Transverse colon (tissue), 4 donors: ENCODE data around the gene FAM81B.

Experiments
- EP300 ChIP-seq: sonication (generic); formaldehyde crosslinking; IDR thresholded peaks from one replicate; pipeline ENCODE4 v1.6.1; 2017; ENCODE audit warnings: antibody characterized with exemption, low read depth
- POLR2A ChIP-seq: fragments of 450-650 bp; IDR thresholded peaks from one replicate; pipeline ENCODE4 v1.6.1; 2016; ENCODE audit warnings: antibody characterized with exemption, mild to moderate bottlenecking, moderate library complexity
- POLR2AphosphoS5 ChIP-seq, 3 donors: sonication (generic); formaldehyde crosslinking; IDR thresholded peaks; one replicate each; pipeline ENCODE4 v1.6.1; 2016; ENCODE audit warnings: antibody characterized with exemption in 3 of 3
- TF ChIP-seq, protein P1 (sequence below), 5 experiments: fragments of 200-600 bp in 3 of 5; fragments of 450-650 bp in 2 of 5; sonication (generic) in 3 of 5; IDR thresholded peaks; 1 replicate in 2 of 5; 2 replicates in 3 of 5; pipeline ENCODE4 v1.5.1; 2016 to 2017; ENCODE audit warnings: antibody characterized with exemption in 5 of 5, inconsistent platforms in 3 of 5, mild to moderate bottlenecking in 2 of 5, moderate library complexity in 1 of 5

DNA sequence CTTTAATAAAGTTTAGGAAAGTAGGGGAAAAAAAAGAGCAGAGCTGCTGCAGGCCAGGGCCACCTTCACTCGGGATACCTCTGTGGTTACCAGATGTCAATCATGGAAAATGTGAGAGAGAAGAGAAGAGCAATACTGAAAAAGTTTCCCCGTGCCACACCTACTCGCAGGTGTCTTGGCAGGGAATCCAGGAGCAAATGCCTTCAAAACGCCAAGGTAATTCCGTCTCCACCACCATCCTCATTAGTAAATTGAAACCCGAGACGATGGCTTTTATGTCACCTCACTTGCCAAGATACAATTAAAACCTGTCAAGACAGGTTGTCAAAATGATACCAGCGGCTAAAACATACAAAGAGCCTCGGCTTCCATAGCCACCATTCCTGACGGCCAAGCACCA is 49.7 kb downstream of the FAM81B start:
- TF ChIP-seq POLR2AphosphoS5 (IDR thresholded peaks at IDR 0.05), result no peak
- TF ChIP-seq, protein P1, sequence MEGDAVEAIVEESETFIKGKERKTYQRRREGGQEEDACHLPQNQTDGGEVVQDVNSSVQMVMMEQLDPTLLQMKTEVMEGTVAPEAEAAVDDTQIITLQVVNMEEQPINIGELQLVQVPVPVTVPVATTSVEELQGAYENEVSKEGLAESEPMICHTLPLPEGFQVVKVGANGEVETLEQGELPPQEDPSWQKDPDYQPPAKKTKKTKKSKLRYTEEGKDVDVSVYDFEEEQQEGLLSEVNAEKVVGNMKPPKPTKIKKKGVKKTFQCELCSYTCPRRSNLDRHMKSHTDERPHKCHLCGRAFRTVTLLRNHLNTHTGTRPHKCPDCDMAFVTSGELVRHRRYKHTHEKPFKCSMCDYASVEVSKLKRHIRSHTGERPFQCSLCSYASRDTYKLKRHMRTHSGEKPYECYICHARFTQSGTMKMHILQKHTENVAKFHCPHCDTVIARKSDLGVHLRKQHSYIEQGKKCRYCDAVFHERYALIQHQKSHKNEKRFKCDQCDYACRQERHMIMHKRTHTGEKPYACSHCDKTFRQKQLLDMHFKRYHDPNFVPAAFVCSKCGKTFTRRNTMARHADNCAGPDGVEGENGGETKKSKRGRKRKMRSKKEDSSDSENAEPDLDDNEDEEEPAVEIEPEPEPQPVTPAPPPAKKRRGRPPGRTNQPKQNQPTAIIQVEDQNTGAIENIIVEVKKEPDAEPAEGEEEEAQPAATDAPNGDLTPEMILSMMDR (IDR thresholded peaks at IDR 0.05), result no peak
- TF ChIP-seq EP300, result no peak
- TF ChIP-seq POLR2A, result no peak
